ENCODE data around the gene CDH11. TPM values are rescaled to one million over a fixed set of nuclear protein-coding genes. Genes with fewer than 3 reads are reported as not detected.

Gene CDH11
- polyA plus RNA-seq, 1 donor (not counting 4 experiments of a cell fraction or from before 2014, with no cell fraction given), result 36.8 TPM

DNA sequence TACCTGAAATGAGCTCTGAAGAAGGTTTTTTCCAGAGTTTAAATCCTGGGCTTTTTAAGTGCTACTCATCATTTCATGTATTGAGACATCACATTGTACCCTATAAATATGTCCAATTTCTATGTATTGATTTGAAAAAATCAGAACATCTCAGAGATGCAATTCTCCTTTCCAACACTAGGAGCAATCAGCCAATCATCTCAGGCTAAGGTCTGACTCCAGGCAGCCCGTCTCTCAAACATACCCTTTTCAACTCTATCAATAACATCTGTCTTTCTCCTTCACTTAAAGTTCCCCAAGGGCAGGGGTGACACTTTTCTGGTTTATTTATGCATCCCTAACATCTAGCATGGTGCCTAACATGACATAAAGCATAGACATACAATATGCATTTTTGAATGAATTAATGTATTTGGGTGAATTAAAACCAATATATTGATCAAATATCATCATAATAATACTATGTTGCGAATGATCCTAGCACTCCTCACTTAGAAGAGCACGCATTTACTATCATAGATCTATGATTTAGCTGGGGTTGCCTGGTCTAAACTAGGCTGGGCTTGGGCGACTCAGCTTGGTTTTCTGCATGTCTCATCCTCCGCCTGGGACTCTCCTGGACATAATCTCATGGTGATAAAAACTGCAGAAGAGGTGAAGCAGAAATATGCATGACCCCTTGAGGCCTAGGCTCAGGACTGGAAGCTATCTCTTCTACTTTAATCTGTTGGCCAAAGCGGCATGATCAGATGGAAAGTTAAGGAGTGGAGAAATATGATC is 5.2 kb upstream of the CDH11 start:
- H3K4me1 ChIP-seq (ENCODE audit: control insufficient read depth, extremely low read depth, insufficient read depth, low read length), result peaks cover 11% of the 10 kb centered on the region
- no peaks in the 10 kb centered on the region for H4K20me1 ChIP-seq (ENCODE audit: control insufficient read depth, extremely low read depth, insufficient read depth, low read length)
- DNase-seq (ENCODE audit: low read depth, low spot score) (no peak), FAIRE-seq (peak; percentile 13)
- H3K4me3 ChIP-seq (ENCODE audit: control insufficient read depth in 2 of 3, extremely low read depth in 1 of 3, insufficient read depth in 2 of 3, low read depth in 1 of 3, low read length in 3 of 3), result no peak overlapping the region
- H3K79me2 ChIP-seq (ENCODE audit: control insufficient read depth, insufficient read depth, low read length), result peaks cover 2% of the 10 kb centered on the region
- peaks cover 23% of the 10 kb centered on the region for H3K27me3 ChIP-seq (ENCODE audit: control insufficient read depth, extremely low read depth, insufficient read depth, low read length)
- no peak overlapping the region for H2AFZ ChIP-seq (ENCODE audit: control insufficient read depth, low read length)
- H3K9me3 ChIP-seq (ENCODE audit: control insufficient read depth, low read depth, low read length), result no peaks in the 10 kb centered on the region
- dilution Hi-C loops (cut with MboI; ENCODE audit: extremely low pct_ligation_motif_present, low sequenced_read_pairs), result no loop called here
- no peaks in the 10 kb centered on the region for H3K36me3 ChIP-seq (ENCODE audit: control insufficient read depth in 2 of 2, extremely low read depth in 1 of 2, insufficient read depth in 2 of 2, low read length in 2 of 2)
- no peak overlapping the region for H3K27ac ChIP-seq (ENCODE audit: control insufficient read depth, insufficient read depth, low read length)
- TF ChIP-seq, protein P1, sequence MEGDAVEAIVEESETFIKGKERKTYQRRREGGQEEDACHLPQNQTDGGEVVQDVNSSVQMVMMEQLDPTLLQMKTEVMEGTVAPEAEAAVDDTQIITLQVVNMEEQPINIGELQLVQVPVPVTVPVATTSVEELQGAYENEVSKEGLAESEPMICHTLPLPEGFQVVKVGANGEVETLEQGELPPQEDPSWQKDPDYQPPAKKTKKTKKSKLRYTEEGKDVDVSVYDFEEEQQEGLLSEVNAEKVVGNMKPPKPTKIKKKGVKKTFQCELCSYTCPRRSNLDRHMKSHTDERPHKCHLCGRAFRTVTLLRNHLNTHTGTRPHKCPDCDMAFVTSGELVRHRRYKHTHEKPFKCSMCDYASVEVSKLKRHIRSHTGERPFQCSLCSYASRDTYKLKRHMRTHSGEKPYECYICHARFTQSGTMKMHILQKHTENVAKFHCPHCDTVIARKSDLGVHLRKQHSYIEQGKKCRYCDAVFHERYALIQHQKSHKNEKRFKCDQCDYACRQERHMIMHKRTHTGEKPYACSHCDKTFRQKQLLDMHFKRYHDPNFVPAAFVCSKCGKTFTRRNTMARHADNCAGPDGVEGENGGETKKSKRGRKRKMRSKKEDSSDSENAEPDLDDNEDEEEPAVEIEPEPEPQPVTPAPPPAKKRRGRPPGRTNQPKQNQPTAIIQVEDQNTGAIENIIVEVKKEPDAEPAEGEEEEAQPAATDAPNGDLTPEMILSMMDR (optimal IDR thresholded peaks at IDR 0.05 in 1 of 3, IDR thresholded peaks at IDR 0.05 in 1 of 3, conservative IDR thresholded peaks at IDR 0.05 in 1 of 3; ENCODE audit: extremely low read depth in 1 of 3, insufficient read depth in 2 of 3, low read length in 3 of 3), result peak; percentile 19 to 37 (median 30)
- TF ChIP-seq EZH2 (IDR thresholded peaks at IDR 0.05; ENCODE audit: low read length), result no peak
- H3K9me1 ChIP-seq (ENCODE audit: control insufficient read depth, extremely low read depth, insufficient read depth, low read length), result no peaks in the 10 kb centered on the region
- H3K9ac ChIP-seq (ENCODE audit: control insufficient read depth, extremely low read depth, insufficient read depth, low read length), result no peak overlapping the region
- no peak overlapping the region for H3K4me2 ChIP-seq (ENCODE audit: control insufficient read depth, extremely low read depth, insufficient read depth, low read depth, low read length)

DNA sequence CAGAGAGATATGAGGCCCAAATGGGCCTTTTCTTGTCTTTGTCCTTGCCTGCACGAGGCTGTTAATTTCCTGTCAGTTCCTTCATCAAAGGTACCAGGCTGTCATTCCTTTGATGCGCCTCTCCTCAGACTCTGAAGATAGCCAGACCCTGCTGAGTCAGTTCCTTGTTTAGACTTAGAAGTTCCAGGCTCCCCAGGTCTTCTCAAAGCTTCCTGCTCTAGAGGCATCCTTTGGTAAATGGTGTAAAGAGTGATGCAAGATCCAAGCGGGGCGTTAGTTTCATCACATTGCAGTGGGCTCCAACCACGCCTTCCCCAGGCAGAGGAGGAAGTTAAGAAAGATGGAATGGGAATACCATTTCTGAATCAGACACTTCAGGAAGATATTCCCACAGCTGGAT is 4.0 kb upstream of the CDH11 start:
- peaks cover 11% of the 10 kb centered on the region for H3K4me1 ChIP-seq (ENCODE audit: control insufficient read depth, extremely low read depth, insufficient read depth, low read length)
- no peaks in the 10 kb centered on the region for H4K20me1 ChIP-seq (ENCODE audit: control insufficient read depth, extremely low read depth, insufficient read depth, low read length)
- H3K27ac ChIP-seq (ENCODE audit: control insufficient read depth, insufficient read depth, low read length), result no peak overlapping the region
- H2AFZ ChIP-seq (ENCODE audit: control insufficient read depth, low read length), result peak overlapping the region; percentile 56
- H3K4me3 ChIP-seq (ENCODE audit: control insufficient read depth in 2 of 3, extremely low read depth in 1 of 3, insufficient read depth in 2 of 3, low read depth in 1 of 3, low read length in 3 of 3), result no peak overlapping the region
- FAIRE-seq, result peak; percentile 62
- peaks cover 31% of the 10 kb centered on the region for H3K27me3 ChIP-seq (ENCODE audit: control insufficient read depth, extremely low read depth, insufficient read depth, low read length)
- H3K4me2 ChIP-seq (ENCODE audit: control insufficient read depth, extremely low read depth, insufficient read depth, low read depth, low read length), result no peak overlapping the region
- no peaks in the 10 kb centered on the region for H3K9me1 ChIP-seq (ENCODE audit: control insufficient read depth, extremely low read depth, insufficient read depth, low read length)
- dilution Hi-C loops (cut with MboI; ENCODE audit: extremely low pct_ligation_motif_present, low sequenced_read_pairs), result no loop called here
- TF ChIP-seq, protein P1 (optimal IDR thresholded peaks at IDR 0.05 in 1 of 3, IDR thresholded peaks at IDR 0.05 in 1 of 3, conservative IDR thresholded peaks at IDR 0.05 in 1 of 3; ENCODE audit: extremely low read depth in 1 of 3, insufficient read depth in 2 of 3, low read length in 3 of 3), result no peak
- TF ChIP-seq EZH2 (IDR thresholded peaks at IDR 0.05; ENCODE audit: low read length), result no peak
- DNase-seq (ENCODE audit: low read depth, low spot score), result no peak
- H3K36me3 ChIP-seq (ENCODE audit: control insufficient read depth in 2 of 2, extremely low read depth in 1 of 2, insufficient read depth in 2 of 2, low read length in 2 of 2), result no peaks in the 10 kb centered on the region
- no peaks in the 10 kb centered on the region for H3K9me3 ChIP-seq (ENCODE audit: control insufficient read depth, low read depth, low read length)
- H3K9ac ChIP-seq (ENCODE audit: control insufficient read depth, extremely low read depth, insufficient read depth, low read length), result no peak overlapping the region
- H3K79me2 ChIP-seq (ENCODE audit: control insufficient read depth, insufficient read depth, low read length), result peaks cover 11% of the 10 kb centered on the region
